ENCODE data around the gene SOBP.

DNA sequence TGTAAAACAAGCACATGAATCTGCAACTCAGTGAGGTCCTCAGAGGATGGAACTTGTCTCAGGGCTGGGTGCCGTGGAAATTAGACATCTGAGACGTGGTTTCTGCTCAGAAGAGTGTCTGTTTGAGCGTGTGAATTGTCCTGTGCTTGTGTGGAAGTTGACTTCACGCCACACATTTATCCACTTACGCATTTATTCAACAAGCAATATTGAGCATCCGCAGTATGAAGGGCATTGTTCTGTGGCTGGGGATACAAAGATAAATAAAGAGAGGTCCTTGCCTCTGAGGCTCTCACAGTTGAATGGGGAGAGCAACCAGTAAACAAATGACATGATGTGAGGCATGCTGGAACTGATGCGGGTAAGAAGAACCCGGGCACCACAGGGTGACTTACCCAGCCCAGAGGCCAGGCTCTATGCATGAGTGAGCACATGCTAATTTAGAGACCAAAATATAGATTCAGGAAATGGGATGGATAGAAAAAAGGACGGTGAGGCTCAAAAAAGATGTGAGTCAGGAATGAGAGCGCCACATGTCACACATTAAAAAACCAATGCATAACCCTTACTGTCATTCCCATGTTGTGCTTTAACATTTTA lies 60.4 kb downstream of the SOBP start:
- TF ChIP-seq CTCF (optimal IDR thresholded peaks at IDR 0.05 in 1 of 3, IDR thresholded peaks at IDR 0.05 in 1 of 3, conservative IDR thresholded peaks at IDR 0.05 in 1 of 3; ENCODE audit: extremely low read depth in 1 of 3, insufficient read depth in 2 of 3, low read length in 3 of 3) = no peak
- TF ChIP-seq EZH2 (IDR thresholded peaks at IDR 0.05; ENCODE audit: low read length) = no peak
